Measurements from ENCODE around the gene HS3ST6. TPM values are rescaled to one million over a fixed set of nuclear protein-coding genes. Genes with fewer than 3 reads are reported as not detected.
"Not testable (repeated sequence)": the region's sequence is repeated elsewhere in the genome, so short reads cannot be mapped to it uniquely, and the experiment has no call there.

The HS3ST6 gene
- total RNA-seq (2014; rRNA removed; shearing (Covaris generic)), result 0.97 and 1.2 TPM in 2 replicates
- polyA plus RNA-seq (2014; cell fraction: nucleus; rRNA removed), result 0.40 TPM in 1 of 2 replicates, not detected in the other

- DNase-seq (ENCODE audit: extremely low read depth, low read depth), result no peak
These were observed at the start of gene HS3ST6 for GRCh38 chr16:1918351-1919326. TSS of gene HS3ST6 (minus strand) at chr16:1918415. CDS start at chr16:1918323, 92 bp downstream.

- no peak for DNase-seq (ENCODE audit: extremely low read depth, low read depth)
These were observed 48.2 kb upstream of the HS3ST6 start, which contains the start of gene RNF151 for GRCh38 chr16:1966460-1966859. TSS of gene RNF151 (plus strand) at chr16:1966856. CDS start at chr16:1966882, 26 bp downstream.

- DNase-seq (ENCODE audit: extremely low read depth, low read depth), result no peak
These were observed 47.3 kb upstream of the HS3ST6 start for GRCh38 chr16:1965396-1966001.

- DNase-seq (ENCODE audit: extremely low read depth, low read depth), result peak; percentile 98
These were observed 46.5 kb upstream of the HS3ST6 start, which contains the start of gene RPS2 for GRCh38 chr16:1964506-1965395. TSS of gene RPS2 (minus strand) at chr16:1964826. CDS start at chr16:1964625, 201 bp downstream.

GRCh38 chr16:1963806-1964505 lies 45.7 kb upstream of the HS3ST6 start:
- no peak for DNase-seq (ENCODE audit: extremely low read depth, low read depth)

DNA sequence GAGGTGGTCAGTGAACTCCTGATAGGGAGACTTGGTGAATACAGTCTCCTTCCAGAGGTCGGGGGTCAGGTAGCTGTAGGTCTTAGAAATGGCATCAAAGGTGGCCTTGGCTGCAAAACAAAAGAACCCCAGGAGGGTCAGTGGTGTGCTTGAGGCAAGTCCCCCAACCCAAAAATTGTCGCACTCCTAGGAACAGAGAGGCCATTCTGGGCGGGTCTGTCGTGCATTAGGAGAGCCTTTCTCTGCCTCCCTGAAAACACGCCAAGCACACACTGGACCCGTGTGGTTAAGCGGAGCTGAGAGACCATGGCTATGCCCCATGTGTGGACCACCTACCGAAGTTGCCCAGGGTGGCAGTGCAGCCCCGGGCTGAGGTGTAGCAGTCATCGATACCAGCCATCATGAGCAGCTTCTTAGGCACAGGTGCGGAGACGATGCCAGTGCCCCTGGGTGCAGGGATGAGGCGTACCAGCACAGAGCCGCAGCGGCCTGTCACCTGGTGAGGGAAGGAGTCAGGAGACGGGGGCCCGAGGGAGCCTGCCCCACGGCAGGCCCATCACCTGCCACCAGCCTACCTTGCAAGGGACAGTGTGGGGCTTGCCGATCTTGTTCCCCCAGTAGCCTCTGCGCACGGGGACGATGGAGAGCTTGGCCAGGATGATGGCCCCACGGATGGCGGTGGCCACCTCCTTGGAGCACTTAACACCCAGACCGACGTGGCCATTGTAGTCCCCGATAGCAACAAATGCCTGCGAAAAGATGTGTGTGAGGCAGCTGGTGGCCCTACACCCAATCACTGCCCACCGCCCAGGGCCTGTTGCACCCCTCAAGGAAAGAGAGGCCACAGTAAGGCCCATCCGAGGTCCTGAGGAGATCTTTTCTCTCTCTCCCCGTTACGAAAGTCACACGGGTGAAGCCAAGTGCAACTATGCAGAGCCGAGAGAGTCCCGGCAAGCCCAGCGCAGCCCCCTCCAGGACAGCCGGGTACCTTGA lies 44.2 kb upstream of the HS3ST6 start:
- DNase-seq (ENCODE audit: extremely low read depth, low read depth), result not testable (repeated sequence)

DNA sequence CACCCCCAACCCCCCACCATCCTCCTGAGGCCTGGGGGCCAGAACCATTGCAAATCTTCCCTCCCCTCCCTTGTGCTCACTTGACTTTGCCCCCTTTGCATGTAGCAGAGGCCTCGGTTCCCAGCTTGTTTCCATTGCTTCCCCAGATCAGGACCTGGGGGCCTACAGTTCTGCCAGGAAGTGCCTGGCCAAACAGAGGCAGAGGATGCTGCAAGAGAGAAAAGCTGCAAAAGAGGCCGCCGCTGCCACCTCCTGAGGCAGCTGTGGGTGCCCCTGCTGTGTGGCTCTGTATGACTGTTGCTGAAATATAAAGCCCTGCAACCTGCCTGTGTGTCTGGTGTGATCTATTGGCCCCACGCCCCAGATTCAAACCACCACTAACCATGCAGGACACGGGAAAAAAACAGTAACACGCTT lies 43.4 kb upstream of the HS3ST6 start:
- DNase-seq (ENCODE audit: extremely low read depth, low read depth), result no peak

DNA sequence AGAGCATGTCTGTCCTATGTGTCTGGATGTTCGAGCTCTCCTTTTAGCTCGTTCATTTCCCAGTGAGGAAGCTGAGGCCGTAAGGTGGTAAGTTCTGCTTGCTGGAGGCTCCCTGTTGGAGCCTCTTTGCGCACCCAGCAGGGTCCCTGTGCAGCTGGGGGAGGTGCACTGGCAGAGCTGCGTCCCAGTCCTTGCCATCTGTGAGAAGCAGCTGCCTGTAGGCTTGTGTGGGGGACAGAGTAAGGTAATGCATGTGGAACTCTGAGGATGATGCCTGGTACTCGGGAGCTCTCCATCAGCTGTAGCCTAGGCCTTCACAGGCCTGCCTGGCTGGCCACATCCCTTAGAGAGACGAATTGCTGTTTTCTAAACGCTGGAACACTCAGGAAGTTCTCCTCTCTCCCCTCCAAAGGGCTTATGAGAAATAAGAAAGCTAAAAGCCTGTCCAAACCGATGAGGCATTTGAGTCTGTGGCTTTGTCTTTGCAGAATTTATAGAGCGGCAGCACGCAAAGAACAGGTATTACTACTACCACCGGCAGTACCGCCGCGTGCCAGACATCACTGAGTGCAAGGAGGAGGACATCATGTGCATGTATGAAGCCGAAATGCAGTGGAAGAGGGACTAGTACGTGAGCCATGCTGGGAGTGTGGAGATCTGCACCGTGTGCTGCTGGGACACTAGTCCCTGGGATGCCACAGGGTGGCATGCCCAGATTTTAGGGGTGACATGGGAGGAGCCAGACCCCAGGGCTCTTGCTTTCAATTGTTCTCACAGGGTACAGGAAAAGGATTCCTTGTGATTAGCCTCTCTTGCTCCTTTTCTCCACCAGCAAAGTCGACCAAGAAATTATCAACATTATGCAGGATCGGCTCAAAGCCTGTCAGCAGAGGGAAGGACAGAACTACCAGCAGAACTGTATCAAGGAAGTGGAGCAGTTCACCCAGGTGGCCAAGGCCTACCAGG lies 42.7 kb upstream of the HS3ST6 start:
- DNase-seq (ENCODE audit: extremely low read depth, low read depth), result peak; percentile 55

GRCh38 chr16:1959269-1960039 lies 41.2 kb upstream of the HS3ST6 start, which contains the start of gene NDUFB10:
TSS of gene NDUFB10 (plus strand) at chr16:1959538. CDS start at chr16:1959625, 87 bp downstream.
- peak; percentile 89 for DNase-seq (ENCODE audit: extremely low read depth, low read depth)

DNA sequence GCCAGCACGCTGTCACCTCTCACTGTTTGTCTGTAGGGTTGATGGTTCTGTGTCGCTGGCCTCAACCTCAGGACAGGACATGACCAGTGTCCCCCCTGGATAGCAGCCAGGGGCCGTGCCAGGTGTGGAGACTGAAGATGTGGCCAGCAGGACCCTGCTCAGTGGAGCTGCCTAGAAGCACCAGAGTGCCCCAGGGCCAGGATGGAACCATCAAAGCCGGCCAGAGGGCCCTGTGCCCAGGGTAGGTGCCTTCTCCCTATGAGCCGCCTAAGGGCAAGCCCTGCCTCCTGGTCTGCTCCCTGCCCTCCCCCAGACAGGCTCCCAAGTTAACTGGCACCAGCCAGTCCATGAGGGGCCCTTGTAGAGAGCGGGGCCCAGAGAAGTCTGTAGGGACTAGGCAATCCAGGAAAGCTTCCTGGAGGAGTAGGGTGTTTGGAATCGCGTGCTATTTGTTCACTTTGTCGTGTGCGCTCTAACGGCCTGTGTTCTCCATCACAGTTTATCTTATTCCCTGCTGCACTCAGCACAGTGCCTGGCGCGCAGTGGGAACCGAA lies 40.6 kb upstream of the HS3ST6 start:
- no peak for DNase-seq (ENCODE audit: extremely low read depth, low read depth)

GRCh38 chr16:1958143-1958491 lies 39.9 kb upstream of the HS3ST6 start:
- not testable (repeated sequence) for DNase-seq (ENCODE audit: extremely low read depth, low read depth)

GRCh38 chr16:1957434-1958142 lies 39.4 kb upstream of the HS3ST6 start:
- not testable (repeated sequence) for DNase-seq (ENCODE audit: extremely low read depth, low read depth)

- DNase-seq (ENCODE audit: extremely low read depth, low read depth), result no peak
These were observed 35.5 kb upstream of the HS3ST6 start for GRCh38 chr16:1953734-1954133.

DNA sequence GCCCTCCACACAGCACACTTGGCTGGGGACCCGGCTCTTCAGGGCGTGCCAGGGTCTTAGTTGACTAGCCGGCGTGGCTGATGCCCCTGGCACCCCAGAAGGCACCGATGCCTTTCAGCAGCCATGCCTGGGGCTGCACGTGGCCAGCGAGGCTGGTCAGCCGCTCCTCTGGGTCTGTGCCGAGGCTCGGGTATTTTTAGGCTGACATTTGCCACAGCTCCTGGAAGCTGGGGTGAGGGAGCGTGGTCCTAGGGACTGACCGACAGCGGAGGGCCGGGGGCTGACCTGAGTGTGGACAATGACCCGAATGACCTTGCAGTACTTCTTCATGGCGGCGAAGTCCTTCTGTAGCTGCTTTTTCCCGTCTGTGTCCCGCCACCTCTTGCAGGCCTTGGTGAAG lies 32.3 kb upstream of the HS3ST6 start:
- no peak for DNase-seq (ENCODE audit: extremely low read depth, low read depth)

GRCh38 chr16:1950047-1950446 lies 31.8 kb upstream of the HS3ST6 start:
- no peak for DNase-seq (ENCODE audit: extremely low read depth, low read depth)

DNA sequence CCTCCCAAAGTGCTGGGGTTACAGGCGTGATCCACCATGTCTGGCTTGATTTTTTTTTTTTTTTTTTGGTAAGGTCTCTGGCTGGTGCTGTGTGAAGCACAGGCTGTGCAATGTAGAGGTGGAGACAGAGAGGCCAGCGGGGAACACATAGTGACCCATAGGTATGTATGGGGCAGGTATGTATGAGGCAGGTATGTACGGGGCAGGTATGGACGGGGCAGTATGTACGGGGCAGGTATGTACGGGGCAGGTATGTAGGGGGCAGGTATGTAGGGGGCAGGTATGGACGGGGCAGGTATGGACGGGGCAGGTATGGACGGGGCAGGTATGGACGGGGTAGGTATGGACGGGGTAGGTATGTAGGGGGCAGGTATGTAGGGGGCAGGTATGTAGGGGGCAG lies 31.3 kb upstream of the HS3ST6 start:
- no peak for DNase-seq (ENCODE audit: extremely low read depth, low read depth)
